ENCODE results near the gene ZSWIM8. TPM values are rescaled to one million over a fixed set of nuclear protein-coding genes. Genes with fewer than 3 reads are reported as not detected.
"Not testable (repeated sequence)": the region's sequence is repeated elsewhere in the genome, so short reads cannot be mapped to it uniquely, and the experiment has no call there.

ZSWIM8 gene
- total RNA-seq, 1 experiment from 2014 or later, result 24.1 TPM

DNA sequence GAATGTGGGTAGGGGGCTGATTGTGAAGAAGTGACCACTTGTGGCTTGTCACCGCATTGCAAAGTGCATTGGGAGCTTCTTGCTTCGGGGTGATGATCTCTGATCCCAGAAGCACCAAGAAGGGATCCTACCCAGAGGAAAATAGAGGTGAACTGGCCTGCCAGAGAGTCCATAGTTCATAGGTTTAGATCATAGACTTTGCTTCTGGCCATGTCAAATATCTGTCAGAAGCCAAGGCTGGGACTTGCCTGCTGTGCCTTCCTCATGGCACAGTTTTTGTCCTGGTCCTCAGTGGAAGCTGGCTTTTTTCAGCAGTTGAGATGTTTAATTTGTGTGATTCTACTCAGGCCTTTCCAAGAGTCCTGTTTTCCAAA, 1.1 kb downstream of the ZSWIM8 start:
- peaks cover 32% of the 10 kb centered on the region for H3K36me3 ChIP-seq

GRCh38 chr10:73787031-73787800, 1.8 kb downstream of the ZSWIM8 start:
- H3K27me3 ChIP-seq, H3K9me3 ChIP-seq, DNase-seq: not testable (repeated sequence)
- peaks cover 39% of the 10 kb centered on the region for H3K36me3 ChIP-seq
- H3K4me3 ChIP-seq, result peak overlapping the region; percentile 71

More for the DNA sequence above, 1.1 kb downstream of the ZSWIM8 start:
- H3K9me3 ChIP-seq, result no peaks in the 10 kb centered on the region
- H3K27me3 ChIP-seq, result no peaks in the 10 kb centered on the region
- H3K4me3 ChIP-seq, result peak overlapping the region; percentile 71
- no peak for DNase-seq

GRCh38 chr10:73788864-73789658, 3.7 kb downstream of the ZSWIM8 start:
- Histone ChIP-seq H3K36me3 (peaks cover 44% of the 10 kb centered on the region), H3K27me3 (no peaks in the 10 kb centered on the region), H3K4me3 (no peak overlapping the region), H3K9me3 (no peaks in the 10 kb centered on the region)
- DNase-seq, result no peak

DNA sequence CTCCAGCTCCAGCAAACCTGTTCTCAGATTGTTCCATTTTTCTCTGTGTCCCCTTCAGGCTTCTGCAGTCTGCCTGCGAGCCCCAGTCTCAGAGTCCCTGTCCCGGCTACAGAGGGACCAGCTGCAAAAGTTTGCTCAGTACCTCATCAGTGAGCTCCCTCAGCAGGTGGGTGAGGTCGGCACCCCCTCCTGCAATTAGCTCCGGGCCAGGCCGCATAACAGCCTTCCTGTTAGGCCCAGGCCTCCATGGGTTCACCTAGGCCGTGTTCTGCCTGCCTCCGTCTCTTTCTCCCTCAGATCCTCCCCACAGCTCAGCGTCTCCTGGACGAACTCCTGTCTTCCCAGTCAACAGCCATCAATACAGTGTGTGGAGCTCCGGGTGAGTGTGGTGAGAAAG, 4.3 kb downstream of the ZSWIM8 start:
- Histone ChIP-seq H3K9me3 (no peaks in the 10 kb centered on the region), H3K27me3 (no peaks in the 10 kb centered on the region), H3K36me3 (peaks cover 47% of the 10 kb centered on the region), H3K4me3 (no peak overlapping the region)
- DNase-seq, result no peak

GRCh38 chr10:73790886-73791625, 5.7 kb downstream of the ZSWIM8 start:
- Histone ChIP-seq H3K36me3 (peaks cover 45% of the 10 kb centered on the region), H3K4me3 (no peak overlapping the region), H3K27me3 (no peaks in the 10 kb centered on the region), H3K9me3 (no peaks in the 10 kb centered on the region)
- DNase-seq, result no peak

GRCh38 chr10:73791871-73792400, 6.5 kb downstream of the ZSWIM8 start:
- no peaks in the 10 kb centered on the region for H3K27me3 ChIP-seq
- no peak for DNase-seq
- H3K36me3 ChIP-seq, result peaks cover 53% of the 10 kb centered on the region
- H3K4me3 ChIP-seq, result no peak overlapping the region
- no peaks in the 10 kb centered on the region for H3K9me3 ChIP-seq

DNA sequence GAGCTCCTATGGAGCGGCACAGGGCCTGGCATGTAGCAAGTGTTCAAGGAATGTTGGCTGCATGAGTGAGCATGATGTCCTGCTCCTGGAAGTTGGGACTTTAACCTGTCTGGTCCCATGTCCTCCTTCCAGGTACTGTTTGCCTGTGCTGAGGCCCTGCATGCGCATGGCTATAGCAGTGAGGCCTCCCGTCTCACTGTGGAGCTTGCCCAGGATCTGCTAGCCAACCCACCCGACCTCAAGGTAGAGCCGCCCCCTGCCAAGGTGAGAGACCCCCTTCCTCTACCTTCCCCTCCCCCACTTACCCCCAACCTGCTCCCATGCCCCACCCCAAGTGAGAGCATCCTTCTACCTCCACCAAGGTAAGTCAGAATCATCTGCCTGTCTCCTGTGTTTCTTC, 8.1 kb downstream of the ZSWIM8 start:
- Histone ChIP-seq H3K36me3 (peaks cover 62% of the 10 kb centered on the region), H3K4me3 (no peak overlapping the region), H3K27me3 (no peaks in the 10 kb centered on the region), H3K9me3 (no peaks in the 10 kb centered on the region)
- no peak for DNase-seq

GRCh38 chr10:73795491-73795890, 10.1 kb downstream of the ZSWIM8 start:
- DNase-seq, H3K4me3 ChIP-seq, H3K9me3 ChIP-seq, H3K27me3 ChIP-seq: not testable (repeated sequence)
- H3K36me3 ChIP-seq, result peaks cover 55% of the 10 kb centered on the region

- H3K9me3 ChIP-seq, H3K27me3 ChIP-seq, DNase-seq, H3K4me3 ChIP-seq: not testable (repeated sequence)
- peaks cover 53% of the 10 kb centered on the region for H3K36me3 ChIP-seq
Observed at GRCh38 chr10:73796035-73796434, 10.6 kb downstream of the ZSWIM8 start.

DNA sequence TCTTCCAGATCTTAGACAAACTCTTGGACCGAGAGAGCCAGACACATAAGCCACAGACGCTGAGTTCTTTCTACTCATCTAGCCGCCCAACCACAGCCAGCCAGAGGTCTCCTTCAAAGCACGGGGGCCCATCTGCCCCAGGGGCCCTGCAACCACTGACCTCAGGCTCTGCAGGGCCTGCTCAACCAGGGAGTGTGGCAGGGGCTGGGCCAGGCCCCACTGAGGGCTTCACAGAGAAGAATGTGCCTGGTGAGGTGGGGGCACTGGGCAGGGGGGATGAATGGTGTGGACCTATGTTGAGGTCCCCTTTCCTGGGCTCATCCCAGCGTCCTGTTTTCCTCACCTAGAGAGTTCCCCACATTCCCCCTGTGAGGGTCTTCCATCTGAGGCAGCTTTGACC, 11.4 kb downstream of the ZSWIM8 start:
- H3K36me3 ChIP-seq, result peaks cover 50% of the 10 kb centered on the region
- no peak overlapping the region for H3K4me3 ChIP-seq
- no peak for DNase-seq
- H3K27me3 ChIP-seq, result no peaks in the 10 kb centered on the region
- no peaks in the 10 kb centered on the region for H3K9me3 ChIP-seq

DNA sequence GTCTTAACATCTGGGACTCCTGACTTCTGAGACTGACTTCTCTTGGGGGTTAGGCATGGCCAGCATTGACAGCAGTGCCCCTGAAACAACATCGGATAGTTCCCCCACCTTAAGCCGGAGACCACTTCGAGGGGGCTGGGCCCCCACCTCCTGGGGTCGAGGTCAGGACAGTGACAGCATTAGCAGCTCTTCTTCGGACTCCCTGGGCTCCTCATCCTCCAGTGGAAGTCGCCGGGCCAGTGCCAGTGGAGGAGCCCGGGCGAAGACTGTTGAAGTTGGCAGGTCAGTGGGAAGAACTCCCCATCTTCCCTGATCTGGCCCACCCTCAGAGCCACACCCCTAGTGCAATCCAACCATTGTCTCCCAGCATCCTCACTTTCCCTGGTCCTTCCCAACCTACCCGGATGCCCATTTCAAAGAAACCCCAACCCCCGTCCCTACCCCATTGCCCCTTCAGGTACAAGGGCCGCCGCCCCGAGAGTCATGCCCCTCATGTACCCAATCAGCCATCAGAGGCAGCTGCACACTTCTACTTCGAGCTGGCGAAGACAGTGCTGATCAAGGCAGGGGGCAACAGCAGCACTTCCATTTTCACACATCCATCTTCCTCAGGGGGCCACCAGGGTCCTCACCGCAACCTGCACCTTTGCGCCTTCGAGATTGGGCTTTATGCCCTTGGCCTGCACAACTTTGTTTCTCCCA, 12.1 kb downstream of the ZSWIM8 start:
- no peak overlapping the region for H3K4me3 ChIP-seq

DNA sequence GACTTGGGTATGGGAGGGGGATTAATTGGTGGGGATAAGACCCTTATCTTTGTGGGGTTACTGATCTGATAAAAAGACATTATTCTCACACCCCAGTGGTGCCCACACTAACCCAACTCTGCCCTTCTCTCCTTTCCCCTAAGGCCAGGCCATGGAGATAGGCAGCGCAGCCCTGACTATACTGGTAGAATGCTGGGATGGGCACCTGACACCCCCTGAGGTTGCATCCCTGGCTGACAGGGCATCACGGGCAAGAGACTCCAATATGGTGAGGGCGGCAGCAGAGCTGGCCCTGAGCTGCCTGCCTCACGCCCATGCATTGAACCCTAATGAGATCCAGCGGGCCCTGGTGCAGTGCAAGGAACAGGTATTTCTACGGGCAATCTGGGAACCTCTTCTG, 12.7 kb downstream of the ZSWIM8 start:
- no peak for DNase-seq
- no peaks in the 10 kb centered on the region for H3K27me3 ChIP-seq
- peaks cover 47% of the 10 kb centered on the region for H3K36me3 ChIP-seq
- no peak overlapping the region for H3K4me3 ChIP-seq
- H3K9me3 ChIP-seq, result no peaks in the 10 kb centered on the region

More for the DNA sequence above, 12.1 kb downstream of the ZSWIM8 start:
- DNase-seq, result no peak
- H3K36me3 ChIP-seq, result peaks cover 46% of the 10 kb centered on the region
- no peaks in the 10 kb centered on the region for H3K9me3 ChIP-seq
- H3K27me3 ChIP-seq, result no peaks in the 10 kb centered on the region

DNA sequence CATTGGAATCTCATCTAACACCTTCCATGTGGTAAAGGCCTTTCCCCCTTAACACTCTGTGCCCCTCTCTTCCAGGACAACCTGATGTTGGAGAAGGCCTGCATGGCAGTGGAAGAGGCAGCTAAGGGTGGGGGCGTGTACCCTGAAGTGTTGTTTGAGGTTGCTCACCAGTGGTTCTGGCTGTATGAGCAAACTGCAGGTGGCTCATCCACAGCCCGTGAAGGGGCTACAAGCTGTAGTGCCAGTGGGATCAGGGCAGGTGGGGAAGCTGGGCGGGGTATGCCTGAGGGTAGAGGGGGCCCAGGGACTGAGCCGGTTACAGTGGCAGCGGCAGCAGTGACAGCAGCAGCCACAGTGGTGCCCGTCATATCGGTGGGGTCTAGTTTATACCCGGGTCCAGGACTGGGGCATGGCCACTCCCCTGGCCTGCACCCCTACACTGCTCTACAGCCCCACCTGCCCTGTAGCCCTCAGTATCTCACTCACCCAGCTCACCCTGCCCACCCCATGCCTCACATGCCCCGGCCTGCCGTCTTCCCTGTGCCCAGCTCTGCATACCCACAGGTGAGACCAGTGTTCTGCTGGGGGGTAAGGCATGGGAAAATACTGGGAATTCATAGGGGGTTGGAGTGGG, 13.6 kb downstream of the ZSWIM8 start:
- no peaks in the 10 kb centered on the region for H3K27me3 ChIP-seq
- DNase-seq, result no peak
- no peaks in the 10 kb centered on the region for H3K9me3 ChIP-seq
- peaks cover 42% of the 10 kb centered on the region for H3K36me3 ChIP-seq
- no peak overlapping the region for H3K4me3 ChIP-seq

GRCh38 chr10:73799899-73800559, 14.6 kb downstream of the ZSWIM8 start:
- H3K27me3 ChIP-seq, result no peaks in the 10 kb centered on the region
- H3K36me3 ChIP-seq, result peaks cover 38% of the 10 kb centered on the region
- no peak for DNase-seq
- H3K9me3 ChIP-seq, result no peaks in the 10 kb centered on the region
- H3K4me3 ChIP-seq, result no peak overlapping the region

DNA sequence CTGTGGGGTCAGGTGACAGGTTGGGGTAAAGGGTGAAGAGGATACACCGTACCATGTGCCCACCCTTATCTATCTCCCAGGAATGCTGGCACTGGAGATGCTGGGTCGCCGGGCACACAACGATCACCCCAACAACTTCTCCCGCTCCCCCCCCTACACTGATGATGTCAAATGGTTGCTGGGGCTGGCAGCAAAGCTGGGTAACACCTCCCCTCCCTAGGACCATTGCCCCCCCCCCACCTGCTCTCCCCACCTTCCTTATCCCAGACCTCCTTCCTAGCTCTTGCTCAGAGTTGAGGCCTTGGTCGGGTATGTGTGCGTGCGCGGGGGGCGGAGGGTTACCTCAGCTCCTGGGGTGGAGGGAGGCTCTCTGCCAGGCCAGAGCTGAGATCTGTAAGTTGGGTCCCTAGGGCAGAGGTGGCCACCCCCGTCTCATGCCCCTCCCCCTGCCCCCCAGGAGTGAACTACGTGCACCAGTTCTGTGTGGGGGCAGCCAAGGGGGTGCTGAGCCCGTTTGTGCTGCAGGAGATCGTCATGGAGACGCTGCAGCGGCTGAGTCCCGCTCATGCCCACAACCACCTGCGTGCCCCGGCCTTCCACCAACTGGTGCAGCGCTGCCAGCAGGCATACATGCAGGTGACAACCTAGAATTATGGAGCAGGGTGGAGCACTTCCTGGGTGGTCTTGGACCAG, 15.3 kb downstream of the ZSWIM8 start:
- DNase-seq, result no peak
- no peaks in the 10 kb centered on the region for H3K27me3 ChIP-seq
- H3K9me3 ChIP-seq, result no peaks in the 10 kb centered on the region
- H3K36me3 ChIP-seq, result peaks cover 42% of the 10 kb centered on the region
- H3K4me3 ChIP-seq, result no peak overlapping the region

Data from MG63 (cell line).